Mammary epithelial cell (primary cell): Measurements from ENCODE around the gene GRID1.

Experiments
- EZH2 ChIP-seq: IDR thresholded peaks from 2 replicates; pipeline ENCODE4 v1.6.1; 2012; ENCODE audit warnings: low read length, inconsistent platforms, borderline replicate concordance
- TF ChIP-seq, protein P1 (sequence below), 2 donors: IDR thresholded peaks in 1 of 2; conservative IDR thresholded peaks in 1 of 2; 2 replicates each; pipeline ENCODE4 v1.5.1; 2011 to 2012; ENCODE audit warnings: inconsistent platforms in 2 of 2, low read length in 2 of 2, mild to moderate bottlenecking in 2 of 2, control low read depth in 1 of 2, low read depth in 1 of 2; ENCODE audit not compliant: insufficient read depth in 1 of 2; ENCODE audit errors: extremely low read depth in 1 of 2

DNA sequence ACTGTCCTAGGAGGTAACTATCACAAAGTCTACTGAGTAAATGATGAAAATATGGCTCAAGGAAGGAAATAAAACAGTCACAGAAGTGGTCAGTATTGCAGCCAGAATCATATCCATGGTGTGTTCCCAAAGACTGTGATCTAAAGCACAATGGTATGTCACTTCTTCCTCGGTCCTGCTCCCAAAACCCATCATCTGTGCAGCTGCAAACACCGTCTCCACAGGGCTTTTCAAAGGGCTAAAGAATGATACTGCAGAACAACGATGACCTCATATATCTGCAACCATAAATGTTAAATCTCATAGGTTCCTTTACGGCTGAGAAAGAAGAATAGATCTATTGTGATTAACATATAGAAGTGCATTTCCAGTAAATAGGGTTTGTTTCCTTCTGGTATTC, 465.0 kb downstream of the GRID1 start:
- no peak for TF ChIP-seq EZH2
- TF ChIP-seq, protein P1, sequence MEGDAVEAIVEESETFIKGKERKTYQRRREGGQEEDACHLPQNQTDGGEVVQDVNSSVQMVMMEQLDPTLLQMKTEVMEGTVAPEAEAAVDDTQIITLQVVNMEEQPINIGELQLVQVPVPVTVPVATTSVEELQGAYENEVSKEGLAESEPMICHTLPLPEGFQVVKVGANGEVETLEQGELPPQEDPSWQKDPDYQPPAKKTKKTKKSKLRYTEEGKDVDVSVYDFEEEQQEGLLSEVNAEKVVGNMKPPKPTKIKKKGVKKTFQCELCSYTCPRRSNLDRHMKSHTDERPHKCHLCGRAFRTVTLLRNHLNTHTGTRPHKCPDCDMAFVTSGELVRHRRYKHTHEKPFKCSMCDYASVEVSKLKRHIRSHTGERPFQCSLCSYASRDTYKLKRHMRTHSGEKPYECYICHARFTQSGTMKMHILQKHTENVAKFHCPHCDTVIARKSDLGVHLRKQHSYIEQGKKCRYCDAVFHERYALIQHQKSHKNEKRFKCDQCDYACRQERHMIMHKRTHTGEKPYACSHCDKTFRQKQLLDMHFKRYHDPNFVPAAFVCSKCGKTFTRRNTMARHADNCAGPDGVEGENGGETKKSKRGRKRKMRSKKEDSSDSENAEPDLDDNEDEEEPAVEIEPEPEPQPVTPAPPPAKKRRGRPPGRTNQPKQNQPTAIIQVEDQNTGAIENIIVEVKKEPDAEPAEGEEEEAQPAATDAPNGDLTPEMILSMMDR (conservative IDR thresholded peaks at IDR 0.05 in 1 of 2, IDR thresholded peaks at IDR 0.05 in 1 of 2; ENCODE audit: extremely low read depth in 1 of 2, insufficient read depth in 1 of 2, low read depth in 1 of 2, low read length in 2 of 2), result no peak
